ENCODE results near the gene SEMA4D.

DNA sequence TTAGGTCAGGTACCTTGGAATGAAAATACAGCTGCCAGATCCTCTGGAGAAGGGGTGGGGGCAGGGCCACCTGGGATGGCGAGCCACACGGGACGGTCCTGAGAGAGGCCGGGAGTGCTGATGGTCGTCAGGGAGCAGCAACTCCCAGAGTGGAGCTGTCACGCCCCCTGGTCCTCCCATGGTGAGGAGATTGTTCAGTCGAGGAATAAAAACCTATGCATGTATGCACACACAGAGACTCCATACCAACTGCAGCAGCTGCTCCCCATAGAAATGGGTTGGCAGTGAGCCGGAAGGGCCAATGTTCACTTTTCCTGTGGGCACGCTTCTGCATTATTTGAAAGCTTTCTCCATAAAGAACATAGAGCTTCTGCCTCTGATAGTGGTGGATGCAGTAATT is 45.2 kb upstream of the SEMA4D start:
- TF ChIP-seq, protein P1, sequence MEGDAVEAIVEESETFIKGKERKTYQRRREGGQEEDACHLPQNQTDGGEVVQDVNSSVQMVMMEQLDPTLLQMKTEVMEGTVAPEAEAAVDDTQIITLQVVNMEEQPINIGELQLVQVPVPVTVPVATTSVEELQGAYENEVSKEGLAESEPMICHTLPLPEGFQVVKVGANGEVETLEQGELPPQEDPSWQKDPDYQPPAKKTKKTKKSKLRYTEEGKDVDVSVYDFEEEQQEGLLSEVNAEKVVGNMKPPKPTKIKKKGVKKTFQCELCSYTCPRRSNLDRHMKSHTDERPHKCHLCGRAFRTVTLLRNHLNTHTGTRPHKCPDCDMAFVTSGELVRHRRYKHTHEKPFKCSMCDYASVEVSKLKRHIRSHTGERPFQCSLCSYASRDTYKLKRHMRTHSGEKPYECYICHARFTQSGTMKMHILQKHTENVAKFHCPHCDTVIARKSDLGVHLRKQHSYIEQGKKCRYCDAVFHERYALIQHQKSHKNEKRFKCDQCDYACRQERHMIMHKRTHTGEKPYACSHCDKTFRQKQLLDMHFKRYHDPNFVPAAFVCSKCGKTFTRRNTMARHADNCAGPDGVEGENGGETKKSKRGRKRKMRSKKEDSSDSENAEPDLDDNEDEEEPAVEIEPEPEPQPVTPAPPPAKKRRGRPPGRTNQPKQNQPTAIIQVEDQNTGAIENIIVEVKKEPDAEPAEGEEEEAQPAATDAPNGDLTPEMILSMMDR (IDR thresholded peaks at IDR 0.05; ENCODE audit: poor library complexity, severe bottlenecking), result no peak
- TF ChIP-seq, protein P2, sequence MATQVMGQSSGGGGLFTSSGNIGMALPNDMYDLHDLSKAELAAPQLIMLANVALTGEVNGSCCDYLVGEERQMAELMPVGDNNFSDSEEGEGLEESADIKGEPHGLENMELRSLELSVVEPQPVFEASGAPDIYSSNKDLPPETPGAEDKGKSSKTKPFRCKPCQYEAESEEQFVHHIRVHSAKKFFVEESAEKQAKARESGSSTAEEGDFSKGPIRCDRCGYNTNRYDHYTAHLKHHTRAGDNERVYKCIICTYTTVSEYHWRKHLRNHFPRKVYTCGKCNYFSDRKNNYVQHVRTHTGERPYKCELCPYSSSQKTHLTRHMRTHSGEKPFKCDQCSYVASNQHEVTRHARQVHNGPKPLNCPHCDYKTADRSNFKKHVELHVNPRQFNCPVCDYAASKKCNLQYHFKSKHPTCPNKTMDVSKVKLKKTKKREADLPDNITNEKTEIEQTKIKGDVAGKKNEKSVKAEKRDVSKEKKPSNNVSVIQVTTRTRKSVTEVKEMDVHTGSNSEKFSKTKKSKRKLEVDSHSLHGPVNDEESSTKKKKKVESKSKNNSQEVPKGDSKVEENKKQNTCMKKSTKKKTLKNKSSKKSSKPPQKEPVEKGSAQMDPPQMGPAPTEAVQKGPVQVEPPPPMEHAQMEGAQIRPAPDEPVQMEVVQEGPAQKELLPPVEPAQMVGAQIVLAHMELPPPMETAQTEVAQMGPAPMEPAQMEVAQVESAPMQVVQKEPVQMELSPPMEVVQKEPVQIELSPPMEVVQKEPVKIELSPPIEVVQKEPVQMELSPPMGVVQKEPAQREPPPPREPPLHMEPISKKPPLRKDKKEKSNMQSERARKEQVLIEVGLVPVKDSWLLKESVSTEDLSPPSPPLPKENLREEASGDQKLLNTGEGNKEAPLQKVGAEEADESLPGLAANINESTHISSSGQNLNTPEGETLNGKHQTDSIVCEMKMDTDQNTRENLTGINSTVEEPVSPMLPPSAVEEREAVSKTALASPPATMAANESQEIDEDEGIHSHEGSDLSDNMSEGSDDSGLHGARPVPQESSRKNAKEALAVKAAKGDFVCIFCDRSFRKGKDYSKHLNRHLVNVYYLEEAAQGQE (IDR thresholded peaks at IDR 0.05; ENCODE audit: borderline replicate concordance), result no peak
- TF ChIP-seq TAF1 (IDR thresholded peaks at IDR 0.05; ENCODE audit: low read depth) (no peak), MXI1 (conservative IDR thresholded peaks at IDR 0.05; ENCODE audit: poor library complexity, severe bottlenecking) (no peak)
